NOMO-1 treated with DMSO at 0.1 percent for 48 hours (cell line): Measurements from ENCODE around the gene RPTN.
A peak's percentile ranks its signal among the peaks of the same experiment; 100 is the strongest.

Experiments used
- DNase-seq: peaks from one replicate; lab custom pipeline; 2025; ENCODE audit not compliant: unreplicated experiment; lab: John Stamatoyannopoulos, UW

RPTN gene

GRCh38 chr1:152159144-152159543 lies at the start of gene RPTN:
Gene RPTN (minus strand): TSS chr1:152159228. CDS start chr1:152157889, 1,339 bp downstream.
- no peak for DNase-seq

GRCh38 chr1:152198982-152199381 lies 40.0 kb upstream of the RPTN start:
- DNase-seq, result no peak

- no peak for DNase-seq
These were observed 38.4 kb upstream of the RPTN start for GRCh38 chr1:152197361-152197941.

- DNase-seq, result no peak
These were observed 32.7 kb upstream of the RPTN start for GRCh38 chr1:152191711-152192110.

- DNase-seq, result no peak
These were observed 32.2 kb upstream of the RPTN start for GRCh38 chr1:152191260-152191659.

GRCh38 chr1:152190589-152190988 lies 31.6 kb upstream of the RPTN start:
- DNase-seq, result no peak

GRCh38 chr1:152189657-152190442 lies 30.8 kb upstream of the RPTN start:
- DNase-seq, result peak; percentile 67

- DNase-seq, result peak; percentile 74
These were observed 29.9 kb upstream of the RPTN start for GRCh38 chr1:152188673-152189591.

GRCh38 chr1:152186556-152187285 lies 27.7 kb upstream of the RPTN start:
- no peak for DNase-seq

- DNase-seq, result peak; percentile 60
These were observed 26.7 kb upstream of the RPTN start for GRCh38 chr1:152185544-152186391.

GRCh38 chr1:152182944-152183361 lies 23.9 kb upstream of the RPTN start:
- DNase-seq, result no peak

GRCh38 chr1:152182431-152182830 lies 23.4 kb upstream of the RPTN start:
- DNase-seq, result peak; percentile 13

- no peak for DNase-seq
These were observed 20.5 kb upstream of the RPTN start for GRCh38 chr1:152179566-152179965.

GRCh38 chr1:152170287-152170905 lies 11.4 kb upstream of the RPTN start:
- DNase-seq, result peak; percentile 31

GRCh38 chr1:152169366-152170025 lies 10.5 kb upstream of the RPTN start:
- peak; percentile 54 for DNase-seq

- DNase-seq, result no peak
These were observed 9.5 kb upstream of the RPTN start for GRCh38 chr1:152168535-152168868.

GRCh38 chr1:152167835-152168534 lies 9.0 kb upstream of the RPTN start:
- peak; percentile 13 for DNase-seq

GRCh38 chr1:152166966-152167365 lies 7.9 kb upstream of the RPTN start:
- DNase-seq, result no peak
